Fibroblast of skin of scalp (primary cell): ENCODE results near the gene OTOP2.

Source experiments
- DNase-seq: peaks from one replicate; pipeline ENCODE4 v3.0.0-alpha.2; 2013

The OTOP2 gene

DNA sequence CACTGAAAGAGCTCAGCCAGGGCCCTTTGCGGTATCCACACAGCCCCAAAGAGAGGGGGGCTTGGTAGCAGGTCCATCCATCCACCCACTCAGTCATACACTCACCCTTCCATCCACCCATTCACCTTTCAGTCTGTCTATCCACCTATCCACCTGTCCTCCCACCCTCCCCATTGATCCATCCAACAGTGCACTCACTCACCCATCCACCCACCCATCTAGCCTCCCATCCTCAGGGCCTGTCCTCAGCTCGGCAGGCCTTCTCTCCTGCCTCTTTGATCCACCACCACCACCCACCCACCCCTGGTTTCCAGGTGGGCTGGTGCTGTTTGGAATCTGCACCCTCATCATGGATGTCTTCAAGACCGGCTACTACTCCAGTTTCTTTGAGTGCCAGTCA is 1.2 kb downstream of the OTOP2 start:
- no peak for DNase-seq

DNA sequence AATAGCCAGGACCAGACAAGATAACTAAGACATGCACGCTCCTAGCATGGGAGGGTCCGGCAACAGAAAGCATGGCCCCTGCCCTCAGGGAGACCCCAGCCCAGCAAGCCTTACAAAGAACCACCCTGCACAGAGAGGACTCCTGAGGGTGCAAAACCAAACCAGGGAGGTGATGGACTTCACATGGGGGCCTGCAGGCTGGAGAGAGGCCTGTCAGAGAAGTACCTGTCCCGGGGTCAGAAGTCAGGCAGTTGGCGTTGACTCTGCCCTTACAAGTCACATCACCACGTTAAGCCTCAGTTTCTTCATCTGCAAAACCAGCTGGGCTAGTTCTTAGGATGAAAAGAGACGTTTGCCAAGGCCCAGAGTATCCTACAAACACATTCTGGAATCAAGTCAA is 4.7 kb downstream of the OTOP2 start:
- DNase-seq, result no peak

DNA sequence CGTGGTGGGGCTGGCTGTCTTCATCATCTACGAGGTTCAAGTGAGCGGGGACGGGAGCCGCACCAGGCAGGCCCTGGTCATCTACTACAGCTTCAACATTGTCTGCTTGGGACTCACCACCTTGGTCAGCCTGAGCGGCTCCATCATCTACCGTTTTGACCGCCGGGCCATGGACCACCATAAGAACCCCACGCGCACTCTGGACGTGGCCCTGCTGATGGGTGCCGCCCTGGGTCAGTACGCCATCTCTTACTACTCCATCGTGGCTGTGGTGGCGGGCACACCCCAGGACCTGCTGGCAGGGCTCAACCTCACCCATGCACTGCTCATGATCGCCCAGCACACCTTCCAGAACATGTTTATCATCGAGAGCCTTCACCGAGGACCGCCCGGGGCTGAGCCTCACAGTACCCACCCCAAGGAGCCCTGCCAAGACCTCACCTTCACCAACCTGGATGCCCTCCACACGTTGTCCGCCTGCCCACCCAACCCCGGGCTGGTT is 6.5 kb downstream of the OTOP2 start:
- DNase-seq, result no peak

DNA sequence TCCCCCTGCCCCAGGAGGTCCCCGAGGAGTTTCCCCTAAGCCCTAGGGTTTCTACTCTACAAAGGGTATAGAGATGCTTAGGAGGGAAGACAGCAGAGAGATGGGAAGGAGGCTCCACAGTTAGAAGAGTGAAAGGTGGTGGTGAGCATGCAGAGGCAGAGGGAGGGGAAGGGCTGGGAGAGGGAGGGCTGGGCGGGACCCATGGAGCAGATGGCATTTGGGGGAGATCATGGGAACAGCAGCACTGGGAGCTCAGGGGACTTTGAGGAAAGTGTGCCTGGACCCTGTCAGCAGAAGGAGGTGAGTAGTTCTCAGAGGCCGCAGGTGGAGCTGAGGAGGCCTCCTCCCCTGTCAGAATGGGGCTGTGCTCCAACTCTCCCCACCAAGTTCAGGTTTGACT is 11.0 kb downstream of the OTOP2 start:
- no peak for DNase-seq

DNA sequence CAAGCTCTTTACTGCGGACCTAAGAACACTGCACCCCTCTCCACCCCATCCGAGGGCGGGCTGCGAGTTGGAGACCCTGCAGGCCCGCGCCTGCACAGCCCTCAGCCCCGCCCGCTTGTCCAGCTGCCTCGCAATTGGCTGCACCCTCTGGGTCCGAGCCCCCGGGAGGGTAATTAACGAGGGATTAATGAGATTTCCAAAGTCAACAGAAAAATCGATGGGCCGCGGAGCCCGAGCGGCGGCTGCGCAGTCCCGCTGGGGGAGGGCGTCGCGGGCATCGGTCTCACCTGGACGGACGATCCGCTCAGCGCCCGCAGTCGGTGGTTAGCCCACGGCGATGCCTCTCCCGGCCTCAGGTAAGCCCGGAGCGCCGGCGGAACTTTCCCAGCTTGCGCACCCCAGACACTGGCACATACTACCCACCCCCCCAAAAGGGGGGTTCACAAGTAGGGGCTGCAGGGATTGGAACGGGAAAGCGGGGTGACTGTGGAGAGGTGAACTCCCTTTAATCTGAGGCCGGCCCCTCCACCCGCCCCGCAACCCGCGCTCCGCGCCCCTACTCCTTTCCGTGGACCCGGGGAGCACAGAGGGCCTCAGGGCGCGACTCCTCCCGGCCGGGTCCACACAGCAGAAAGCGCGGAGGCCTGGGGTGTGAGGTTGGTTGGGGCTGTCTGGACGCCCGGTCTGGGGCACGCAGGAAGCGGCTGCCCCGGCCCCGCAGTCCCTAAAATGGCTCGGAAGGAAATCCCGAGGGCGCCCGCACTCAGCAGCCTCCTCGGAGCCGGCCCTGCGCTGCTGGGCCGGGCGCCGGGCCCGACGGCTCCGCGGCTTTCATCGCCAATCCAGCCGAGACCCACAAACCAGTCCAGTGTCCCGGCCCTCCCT is 11.8 kb downstream of the OTOP2 start, which contains the start of gene OTOP3:
TSS of gene OTOP3 (plus strand) at position 314 of the 885 bp plus-strand sequence. CDS start at position 338, 24 bp downstream.
- DNase-seq, result no peak

DNA sequence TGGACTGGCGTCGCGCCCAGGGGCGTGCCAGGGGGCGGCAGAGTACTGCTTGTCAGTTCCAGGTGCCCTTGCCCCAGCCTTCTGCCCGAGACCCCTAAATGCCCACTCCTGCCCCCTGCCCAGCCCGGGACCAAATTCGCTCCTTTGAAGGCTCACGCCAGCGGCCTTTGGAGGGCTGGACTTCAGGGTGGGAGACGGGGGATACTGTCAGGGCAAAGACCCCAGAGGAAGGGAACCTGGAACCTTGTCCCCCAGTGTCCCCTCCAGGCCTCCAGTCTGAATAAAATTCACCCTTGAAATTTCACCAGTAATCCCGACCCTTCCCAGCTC is 12.4 kb downstream of the OTOP2 start:
- no peak for DNase-seq

DNA sequence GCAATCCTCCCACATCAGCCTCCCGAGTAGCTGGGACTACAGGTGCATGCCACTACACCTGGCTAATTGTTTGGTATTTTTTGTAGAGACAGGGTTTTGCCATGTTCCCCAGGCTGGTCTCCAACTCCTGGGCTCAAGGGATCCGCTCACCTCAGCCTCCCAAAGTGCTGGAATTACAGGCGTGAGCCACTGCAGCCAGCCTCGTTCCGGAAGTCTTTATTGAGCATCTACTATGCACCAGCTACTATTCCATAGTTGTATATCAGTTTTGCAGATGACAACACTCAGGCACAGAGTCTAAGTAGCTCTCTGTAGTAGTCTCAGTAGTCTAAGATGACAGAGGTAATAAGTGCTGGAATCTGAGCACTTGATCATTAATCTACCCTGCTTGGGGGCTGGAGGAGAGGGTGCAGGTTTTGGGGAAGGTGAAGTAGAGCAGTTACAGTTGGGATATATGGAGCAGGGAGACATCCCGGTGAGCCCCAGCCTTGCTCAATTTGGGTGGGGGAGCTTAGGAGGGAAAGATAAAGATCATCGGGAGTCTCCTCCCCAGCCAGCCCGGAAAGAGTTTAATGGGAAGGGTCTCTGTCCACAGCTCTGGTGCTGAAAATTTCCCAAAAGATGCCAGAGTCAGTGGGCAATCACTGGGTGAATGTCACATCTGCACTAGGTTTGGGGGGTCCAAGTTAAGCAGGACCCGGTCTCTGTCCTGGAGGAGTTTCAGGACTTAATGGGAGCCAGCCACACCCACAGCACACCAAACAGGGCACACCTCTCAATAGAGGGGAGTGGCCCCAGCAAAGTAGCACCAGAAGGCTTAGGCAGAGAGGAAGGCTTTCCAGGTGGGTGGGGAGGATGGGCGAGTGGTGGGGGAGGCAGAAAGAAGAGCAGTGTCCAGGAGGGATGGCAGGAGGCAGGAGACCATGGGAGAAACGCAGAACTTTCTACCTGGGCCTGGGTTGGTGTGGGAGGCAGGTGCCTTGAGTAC is 13.3 kb downstream of the OTOP2 start:
- no peak for DNase-seq

DNA sequence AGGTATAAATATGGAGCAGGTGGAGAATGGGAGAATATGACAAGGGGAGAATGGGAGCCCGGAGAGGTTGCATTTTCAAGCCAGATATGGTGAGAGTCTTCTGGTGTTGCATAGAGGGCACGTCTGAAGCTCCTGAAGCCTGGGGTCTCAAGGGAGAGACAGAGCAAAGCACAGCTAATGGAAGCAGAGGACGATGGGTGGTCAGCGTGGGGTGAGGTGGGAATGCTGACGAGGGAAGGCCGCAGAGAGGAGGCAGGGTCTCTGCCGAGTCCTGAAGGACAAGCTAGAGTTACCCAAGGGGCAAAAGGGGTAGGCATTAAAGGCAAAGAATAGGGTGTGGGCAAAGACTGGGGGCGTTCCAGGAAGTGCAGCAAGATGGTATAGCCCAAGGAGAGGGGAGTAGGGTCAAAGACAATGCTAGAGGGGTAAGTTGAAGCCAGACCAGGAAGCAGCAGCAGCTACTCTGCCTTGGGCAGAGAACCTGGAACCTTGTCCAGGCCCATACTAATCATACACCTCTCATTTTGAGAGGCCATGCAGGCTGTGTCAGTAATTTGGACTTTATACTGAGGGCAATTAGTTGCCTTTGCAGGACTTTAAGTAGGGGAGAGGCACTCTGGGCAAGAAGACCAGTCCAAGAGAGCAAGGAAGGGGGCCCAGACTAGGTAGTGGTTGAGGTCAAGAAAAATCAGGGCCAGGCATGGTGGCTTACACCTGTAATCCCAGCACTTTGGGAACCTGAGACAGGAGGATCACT is 14.3 kb downstream of the OTOP2 start:
- no peak for DNase-seq

DNA sequence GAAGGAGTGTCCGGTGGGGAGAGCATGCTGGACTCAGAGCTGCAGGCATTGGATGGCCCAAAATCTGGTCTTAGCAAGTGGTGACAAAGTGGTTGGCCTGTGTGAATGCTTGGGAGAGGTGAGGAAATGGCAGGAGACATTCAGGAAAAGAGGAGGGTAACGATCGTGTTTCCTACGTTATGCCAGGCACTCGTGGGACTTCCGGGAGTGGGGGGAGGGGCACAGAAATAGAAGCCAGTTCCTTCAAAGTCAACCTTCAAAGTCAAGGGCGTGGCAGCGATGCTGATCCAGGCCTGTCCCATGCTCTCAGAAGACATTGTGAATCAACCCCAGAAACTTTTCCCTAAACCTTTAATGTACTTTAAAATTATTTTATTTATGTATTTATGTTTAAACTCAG is 15.5 kb downstream of the OTOP2 start:
- DNase-seq, result no peak

DNA sequence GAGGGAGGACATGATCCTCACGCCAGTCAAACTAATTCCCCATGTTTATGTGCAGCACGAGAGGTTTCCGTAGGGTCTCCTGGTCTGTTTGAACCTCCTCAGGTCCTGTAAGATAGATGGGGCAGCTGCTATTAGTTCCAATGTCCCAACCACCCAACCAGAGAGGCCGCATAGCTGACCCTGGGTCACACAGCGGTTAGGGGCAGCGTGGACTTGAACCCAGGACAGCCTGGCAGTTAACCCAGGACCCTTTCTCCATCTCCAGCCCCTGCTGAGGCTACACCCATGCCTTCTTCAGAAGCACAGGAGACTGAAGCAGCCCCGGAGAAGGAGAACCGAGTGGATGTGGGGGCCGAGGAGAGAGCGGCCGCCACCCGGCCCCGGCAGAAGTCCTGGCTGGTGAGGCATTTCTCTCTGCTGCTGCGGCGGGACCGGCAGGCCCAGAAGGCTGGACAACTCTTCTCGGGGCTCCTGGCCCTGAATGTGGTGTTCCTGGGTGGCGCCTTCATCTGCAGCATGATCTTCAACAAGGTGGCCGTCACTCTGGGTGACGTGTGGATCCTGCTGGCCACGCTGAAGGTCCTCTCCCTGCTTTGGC is 17.2 kb downstream of the OTOP2 start:
- DNase-seq, result no peak

DNA sequence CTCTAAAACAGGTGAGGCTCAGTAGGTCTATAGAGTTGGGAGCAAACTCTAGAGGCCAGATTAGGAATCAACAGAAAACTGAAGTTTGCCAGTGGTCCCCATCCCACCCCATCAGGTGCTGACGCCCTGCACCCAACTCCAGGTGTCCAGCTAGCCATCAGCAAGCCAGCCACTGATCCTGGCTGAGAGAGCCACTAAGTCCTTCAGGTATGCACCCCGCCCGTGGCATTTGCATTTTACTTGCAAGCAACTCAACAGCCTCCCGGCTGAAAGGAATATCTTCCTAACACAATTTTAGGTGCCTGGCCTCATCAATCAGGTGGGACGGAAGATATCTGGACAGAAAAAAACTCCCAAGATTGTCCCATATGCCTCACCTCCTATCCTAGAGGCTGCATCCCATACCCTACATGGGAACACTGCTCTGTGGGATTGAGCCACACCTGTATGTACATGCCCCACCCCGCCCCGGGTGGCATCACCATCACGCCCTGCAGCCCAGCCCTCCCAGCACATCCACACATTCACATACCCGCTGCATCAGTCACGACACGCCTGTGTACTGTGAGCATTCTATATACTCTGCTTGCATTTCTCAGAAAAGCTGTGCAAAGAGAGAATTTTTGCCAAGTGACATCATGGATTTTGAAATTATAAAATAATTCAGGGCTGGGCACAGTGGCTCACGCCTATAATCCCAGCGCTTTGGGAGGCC is 19.9 kb downstream of the OTOP2 start:
- DNase-seq, result no peak

DNA sequence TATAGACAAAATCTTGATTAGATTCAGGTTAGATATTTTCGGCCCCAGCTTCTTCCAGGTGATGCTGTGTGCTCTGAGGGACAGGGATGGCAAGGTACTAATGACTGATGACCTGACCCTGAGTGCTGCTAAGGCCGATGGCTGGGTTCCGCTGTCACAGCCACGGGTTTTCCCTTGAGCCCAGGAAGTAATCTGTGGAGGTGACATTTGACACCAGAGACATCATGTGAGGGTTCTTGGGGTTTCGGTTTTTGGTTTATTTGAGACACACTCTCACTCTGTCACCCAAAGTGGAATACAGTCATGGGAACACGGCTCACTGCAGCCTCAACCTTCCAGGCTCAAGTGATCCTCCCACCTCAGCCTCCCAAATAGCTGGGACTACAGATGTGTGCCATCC is 21.5 kb downstream of the OTOP2 start:
- DNase-seq, result no peak

DNA sequence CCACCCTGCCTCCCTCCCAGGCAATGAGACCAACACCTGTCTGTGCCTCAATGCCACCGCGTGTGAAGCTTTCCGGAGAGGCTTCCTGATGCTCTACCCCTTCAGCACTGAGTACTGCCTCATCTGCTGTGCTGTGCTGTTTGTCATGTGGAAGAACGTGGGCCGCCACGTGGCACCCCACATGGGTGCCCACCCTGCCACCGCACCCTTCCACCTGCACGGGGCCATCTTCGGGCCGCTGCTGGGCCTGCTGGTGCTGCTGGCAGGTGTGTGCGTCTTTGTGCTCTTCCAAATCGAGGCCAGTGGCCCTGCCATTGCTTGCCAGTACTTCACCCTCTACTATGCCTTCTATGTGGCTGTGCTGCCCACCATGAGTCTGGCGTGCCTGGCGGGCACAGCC is 22.6 kb downstream of the OTOP2 start:
- no peak for DNase-seq

DNA sequence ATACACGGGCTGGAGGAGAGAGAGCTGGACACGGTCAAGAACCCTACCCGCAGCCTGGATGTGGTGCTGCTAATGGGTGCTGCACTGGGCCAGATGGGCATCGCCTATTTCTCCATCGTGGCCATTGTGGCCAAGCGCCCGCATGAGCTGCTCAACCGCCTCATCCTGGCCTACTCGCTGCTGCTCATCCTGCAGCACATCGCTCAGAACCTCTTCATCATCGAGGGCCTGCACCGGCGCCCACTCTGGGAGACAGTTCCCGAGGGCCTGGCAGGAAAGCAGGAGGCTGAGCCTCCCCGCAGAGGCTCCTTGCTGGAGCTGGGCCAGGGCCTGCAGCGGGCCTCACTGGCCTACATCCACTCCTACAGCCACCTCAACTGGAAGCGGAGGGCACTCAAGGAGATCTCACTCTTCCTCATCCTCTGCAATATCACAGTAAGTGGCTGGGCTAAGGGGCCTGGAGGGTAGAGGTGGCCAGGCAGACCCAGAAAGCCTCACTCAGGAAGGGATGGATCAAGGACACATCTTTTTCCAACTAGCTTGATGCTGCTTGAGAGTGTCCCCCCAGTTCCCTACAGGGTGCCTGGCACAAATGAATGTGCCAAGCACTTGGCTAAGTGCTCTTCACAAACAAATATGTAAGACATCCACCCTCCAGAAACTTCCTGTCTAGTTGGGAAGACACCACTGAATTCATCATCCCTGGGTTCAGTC is 23.1 kb downstream of the OTOP2 start:
- no peak for DNase-seq

DNA sequence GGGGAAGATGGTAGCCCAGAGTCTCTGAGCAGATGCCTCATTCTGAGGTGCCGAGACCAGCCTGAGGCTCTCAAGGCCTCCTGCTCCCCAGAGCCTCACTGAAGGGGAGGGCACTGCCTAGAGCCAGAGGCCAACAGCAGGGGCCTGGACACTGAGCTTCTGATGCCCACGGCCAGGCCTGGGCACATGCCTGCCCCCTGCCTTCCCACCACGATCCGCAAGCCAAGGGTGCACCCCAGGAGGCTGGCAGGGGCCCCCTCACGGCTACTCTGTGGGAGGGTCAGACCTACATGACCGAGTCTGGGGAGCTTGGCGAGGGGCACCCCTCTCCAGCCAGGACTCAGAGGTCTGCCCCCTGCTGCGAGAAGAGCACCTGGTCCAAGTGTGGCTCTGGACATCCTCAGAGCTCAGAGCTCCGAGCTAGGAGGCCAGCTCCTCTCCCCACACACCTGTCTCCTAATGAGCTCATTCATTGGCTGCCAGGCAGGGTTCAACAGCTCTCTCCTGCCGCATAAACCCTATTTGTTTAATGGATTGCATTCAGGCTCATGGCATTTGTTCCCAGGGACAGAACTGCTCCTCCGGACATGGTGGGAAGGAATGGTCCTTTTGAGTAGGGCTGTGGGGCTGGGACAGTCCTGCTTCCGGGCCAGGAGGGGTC is 25.5 kb downstream of the OTOP2 start:
- no peak for DNase-seq

DNA sequence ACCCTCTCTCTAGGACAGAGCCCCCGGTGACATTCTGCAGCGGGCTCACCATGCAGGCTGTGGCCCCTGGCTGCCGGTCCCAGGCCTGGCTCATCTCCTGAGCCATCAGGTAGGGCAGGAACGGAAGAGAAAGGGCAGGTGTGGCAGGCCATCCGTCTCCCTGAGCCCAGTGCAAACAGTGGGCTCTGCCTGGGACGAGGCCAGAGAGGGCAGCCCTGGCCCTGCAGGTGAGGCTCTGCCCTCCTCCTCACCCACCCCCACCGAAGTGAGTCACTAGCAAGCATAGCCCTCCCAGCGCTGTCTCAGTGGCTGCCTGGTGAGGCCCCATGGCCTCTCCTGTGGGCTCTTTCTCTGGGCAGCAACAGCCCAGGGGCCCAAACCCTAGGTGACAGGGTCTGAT is 26.1 kb downstream of the OTOP2 start:
- no peak for DNase-seq

DNA sequence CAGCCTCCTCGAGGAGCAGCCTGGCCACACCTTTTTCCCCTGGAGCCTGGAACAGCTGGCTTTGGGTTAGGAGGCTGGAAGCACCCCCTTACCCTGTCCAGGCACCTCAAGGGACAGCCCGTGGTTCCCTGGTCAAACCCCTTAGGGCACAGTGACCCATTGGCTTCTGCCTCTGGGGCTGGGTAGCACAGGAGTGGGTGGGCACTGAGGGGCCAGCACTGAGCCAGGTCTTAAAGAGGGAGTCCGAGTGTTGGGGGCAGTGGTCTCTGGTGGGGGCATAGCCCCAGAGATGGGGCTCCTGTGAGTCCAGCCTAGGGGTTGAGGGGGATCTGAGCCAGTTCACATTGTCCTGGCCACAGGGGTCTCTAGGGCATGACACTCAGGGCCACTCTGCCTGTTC is 27.0 kb downstream of the OTOP2 start:
- DNase-seq, result no peak

DNA sequence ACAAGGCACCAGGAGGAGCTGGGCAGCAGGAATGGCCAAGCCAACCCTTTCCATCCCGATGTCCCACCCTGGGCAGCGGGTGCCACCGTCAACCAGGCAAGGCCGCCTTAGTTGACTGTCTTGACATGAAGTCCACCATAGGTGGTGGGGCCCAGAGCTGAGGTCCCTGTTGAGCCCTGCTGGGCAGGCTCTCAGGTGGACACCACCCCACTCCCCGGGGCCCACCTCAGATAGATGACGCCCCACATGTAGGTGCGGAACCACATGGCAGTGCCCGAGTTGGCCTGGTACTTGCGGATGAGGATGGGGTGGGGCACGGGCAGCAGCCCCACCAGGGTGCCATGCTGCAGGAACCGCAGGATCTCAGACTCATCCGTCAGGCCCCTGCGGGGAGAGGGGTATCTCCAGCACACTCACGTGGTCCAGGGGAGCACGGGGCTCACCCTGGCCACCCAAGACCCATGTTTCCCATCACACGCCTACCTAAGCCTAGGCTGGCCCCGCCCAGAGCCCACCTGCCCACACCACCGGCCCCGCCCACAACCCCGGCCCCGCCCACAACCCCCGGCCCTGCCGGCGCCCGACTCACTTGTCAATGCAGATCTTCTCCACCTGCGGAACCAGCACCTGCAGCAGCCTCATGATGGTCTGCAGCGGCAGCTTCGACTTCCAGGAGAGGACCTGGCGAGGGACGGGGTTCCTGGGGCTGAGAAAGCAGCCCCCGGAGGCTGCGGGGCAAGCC is 27.8 kb downstream of the OTOP2 start:
- DNase-seq, result no peak

DNA sequence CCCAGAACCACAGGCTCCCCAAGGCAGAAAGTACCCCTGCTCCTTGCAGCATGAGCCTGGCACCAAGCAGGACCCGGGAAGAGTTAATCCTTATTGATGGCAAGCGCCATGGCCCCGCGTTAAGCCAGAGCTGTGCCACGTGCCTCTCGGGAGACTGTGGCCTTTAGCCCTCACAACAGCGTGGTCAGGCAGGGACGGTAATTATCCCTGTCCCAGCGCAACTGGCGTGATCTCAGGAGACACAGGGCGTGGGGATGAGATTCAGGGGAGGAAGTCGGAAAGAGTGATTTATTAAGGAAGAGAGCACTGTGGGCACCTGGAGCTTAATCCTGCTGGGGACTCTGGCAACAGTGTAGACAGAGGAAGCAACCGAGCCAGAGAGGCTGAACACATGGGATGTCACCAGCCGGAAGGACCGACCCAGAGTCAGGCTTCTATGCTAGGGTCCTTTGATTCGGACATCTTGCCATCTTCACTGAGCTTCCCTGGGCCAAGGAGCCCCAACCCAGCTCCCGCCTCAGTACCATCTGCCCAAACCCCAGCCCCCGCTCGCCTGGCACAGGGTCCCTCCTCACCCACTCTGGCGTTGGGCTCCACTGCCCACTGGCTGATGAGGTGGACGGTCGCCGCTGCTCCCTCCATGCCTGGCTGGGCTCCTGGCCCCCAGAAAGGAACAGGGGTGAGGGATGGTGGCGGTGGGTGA is 28.5 kb downstream of the OTOP2 start:
- DNase-seq, result no peak
